Measurements from ENCODE around the gene OR3A3. TPM values are rescaled to one million over a fixed set of nuclear protein-coding genes. Genes with fewer than 3 reads are reported as not detected.

OR3A3 gene
- not detected in 2 replicates for total RNA-seq

DNA sequence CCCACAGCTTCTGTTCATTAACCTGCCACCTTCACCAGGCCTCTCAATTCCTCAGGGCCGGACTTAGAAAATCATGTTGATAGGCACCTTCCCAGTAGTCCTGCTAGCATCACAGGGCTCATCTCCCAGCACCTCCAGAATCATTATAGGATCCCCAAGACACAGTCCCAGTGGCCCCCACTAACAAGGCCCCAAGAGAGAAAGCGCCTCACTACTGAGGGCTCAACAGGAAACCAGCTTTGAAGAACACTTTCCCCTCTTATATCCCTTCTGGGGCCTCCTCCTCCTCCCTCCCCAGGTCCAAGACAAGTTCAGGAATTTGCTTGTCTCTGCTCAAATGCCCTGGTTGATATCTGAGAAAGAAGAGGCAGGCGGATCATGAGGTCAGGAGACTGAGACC, at the start of gene OR3A3:
TSS of gene OR3A3 (plus strand) at position 301 of the 400 bp plus-strand sequence.

DNA sequence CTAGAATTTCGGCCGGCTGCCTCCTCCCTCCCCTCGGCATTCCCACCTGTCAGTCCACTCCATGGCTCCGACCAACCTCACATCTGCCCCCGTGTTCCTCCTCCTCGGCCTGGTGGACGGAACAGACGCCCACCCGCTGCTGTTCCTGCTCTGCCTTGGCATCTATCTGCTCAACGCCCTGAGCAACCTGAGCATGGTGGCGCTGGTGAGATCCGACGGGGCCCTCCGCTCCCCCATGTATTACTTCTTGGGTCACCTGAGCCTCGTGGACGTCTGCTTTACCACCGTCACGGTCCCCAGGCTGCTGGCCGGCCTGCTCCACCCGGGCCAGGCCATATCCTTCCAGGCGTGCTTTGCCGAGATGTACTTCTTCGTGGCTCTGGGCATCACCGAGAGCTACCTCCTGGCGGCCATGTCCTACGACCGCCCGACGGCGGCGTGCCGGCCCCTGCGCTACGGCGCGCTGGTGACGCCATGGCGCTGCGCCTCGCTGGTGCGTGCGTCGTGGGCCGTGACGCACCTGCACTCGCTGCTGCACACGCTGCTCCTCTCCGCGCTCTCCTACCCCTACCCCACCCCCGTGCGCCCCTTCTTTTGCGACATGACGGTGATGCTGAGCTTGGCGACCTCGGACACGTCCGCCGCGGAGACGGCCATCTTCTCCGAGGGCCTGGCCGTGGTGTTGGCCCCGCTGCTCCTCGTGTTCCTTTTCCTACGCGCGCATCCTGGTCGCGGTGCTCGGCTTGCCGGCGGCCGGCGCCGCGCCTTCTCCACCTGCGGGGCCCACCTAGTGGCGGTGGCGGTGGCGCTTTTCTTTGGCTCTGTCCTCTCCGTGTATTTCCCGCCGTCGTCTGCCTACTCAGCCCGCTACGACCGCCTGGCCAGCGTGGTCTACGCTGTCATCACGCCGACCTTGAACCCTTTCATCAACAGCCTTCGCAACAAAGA, 25.0 kb upstream of the OR3A3 start, which contains the start of gene OR3A2:
TSS of gene OR3A2 (minus strand) at position 440 of the 948 bp plus-strand sequence.

DNA sequence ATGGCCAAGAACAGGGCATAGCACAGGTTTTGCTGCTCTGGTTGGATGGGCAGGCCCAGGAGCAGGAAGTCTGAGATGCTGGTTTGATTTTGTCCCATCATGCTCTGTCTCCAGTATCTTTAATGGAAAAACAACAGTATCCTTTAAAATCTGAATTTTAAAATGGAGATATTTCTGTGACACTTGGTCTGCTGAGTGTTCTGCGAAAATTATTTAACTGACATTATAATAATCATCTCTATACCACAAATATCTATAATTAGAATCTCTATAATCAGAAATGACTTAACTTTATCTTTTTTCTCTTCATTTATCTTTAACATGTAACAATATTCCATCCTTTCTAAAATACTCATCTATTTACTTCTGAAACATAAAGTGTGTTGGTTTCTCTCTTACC, 12.9 kb upstream of the OR3A3 start, which contains the start of gene OR1E1:
TSS of gene OR1E1 (minus strand) at position 101 of the 400 bp plus-strand sequence. CDS start at position 101, 0 bp downstream.

DNA sequence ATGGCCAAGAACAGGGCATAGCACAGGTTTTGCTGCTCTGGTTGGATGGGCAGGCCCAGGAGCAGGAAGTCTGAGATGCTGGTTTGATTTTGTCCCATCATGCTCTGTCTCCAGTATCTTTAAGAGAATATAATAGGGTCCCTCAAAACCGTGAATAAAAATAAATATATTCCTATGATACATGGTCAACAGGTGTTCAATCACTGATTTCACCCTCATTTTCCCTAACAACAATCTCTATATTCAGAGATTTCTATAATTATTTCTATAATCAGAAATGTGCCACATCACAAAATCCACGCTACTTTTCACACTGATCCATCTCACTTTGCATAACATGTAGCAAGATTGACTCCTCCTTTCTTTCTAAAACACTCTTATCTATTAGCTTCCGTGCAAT, 22.6 kb downstream of the OR3A3 start, which contains the start of gene OR1E2:
TSS of gene OR1E2 (minus strand) at position 101 of the 400 bp plus-strand sequence. CDS start at position 101, 0 bp downstream.

DNA sequence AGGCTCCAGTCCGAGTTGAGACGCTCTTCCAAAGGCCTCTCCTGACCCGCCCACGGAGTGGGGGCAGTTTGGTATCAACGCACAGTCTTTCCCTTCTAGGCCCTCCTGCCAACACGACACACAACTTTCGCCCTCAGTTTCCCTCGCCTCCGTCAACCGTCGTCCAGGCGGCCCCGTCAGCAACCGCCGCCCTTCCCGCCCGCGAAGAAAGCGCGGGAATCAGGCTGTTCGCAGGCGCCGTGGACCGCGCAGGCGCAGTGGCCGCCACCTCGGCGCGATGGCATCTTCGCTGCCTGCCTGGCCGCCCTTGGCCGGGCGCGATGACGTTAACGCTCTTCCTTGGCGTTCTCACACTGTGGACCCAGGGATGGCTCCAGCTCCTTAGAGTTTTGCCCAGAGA, 60.4 kb downstream of the OR3A3 start, which contains the start of gene SPATA22:
TSS of gene SPATA22 (minus strand) at position 221 of the 400 bp plus-strand sequence. CDS start 2,494 bp downstream, outside the sequence.

Other genes starting within 250 kb of the OR3A3 start
- gene OR1A2, start 213.9 kb upstream of the OR3A3 start, total RNA-seq: not detected in 2 replicates
- gene OR1A1, start 203.7 kb upstream of the OR3A3 start, total RNA-seq: not detected in 2 replicates
- gene OR3A1, start 113.0 kb upstream of the OR3A3 start, total RNA-seq: not detected in 2 replicates
- not detected in 2 replicates for gene OR3A2, start 25.1 kb upstream of the OR3A3 start, total RNA-seq
- gene OR1E1, start 13.0 kb upstream of the OR3A3 start, total RNA-seq: not detected in 2 replicates
- gene OR1E2, start 22.5 kb downstream of the OR3A3 start, total RNA-seq: not detected in 2 replicates
- gene SPATA22, start 60.4 kb downstream of the OR3A3 start, total RNA-seq: not detected in 2 replicates
- gene ASPA, start 64.6 kb downstream of the OR3A3 start, total RNA-seq: not detected in 2 replicates
- 2.0 and 4.9 TPM in 2 replicates for gene TRPV3, start 146.4 kb downstream of the OR3A3 start, total RNA-seq
- 0.46 and 1.5 TPM in 2 replicates for gene TRPV1, start 198.0 kb downstream of the OR3A3 start, total RNA-seq
- 13.9 and 17.6 TPM in 2 replicates for gene SHPK, start 224.9 kb downstream of the OR3A3 start, total RNA-seq
- gene CTNS, start 225.4 kb downstream of the OR3A3 start, total RNA-seq: 8.1 and 14.3 TPM in 2 replicates

Data from airway epithelial cell (primary cell).